H9 (cell line): ENCODE measurements around the gene GID8. TPM values are rescaled to one million over a fixed set of nuclear protein-coding genes. Genes with fewer than 3 reads are reported as not detected.

Source experiments
- DNase-seq: peaks from one replicate; pipeline ENCODE4 v3.0.0-alpha.2; 2017
- H2AFZ ChIP-seq: one replicate; pipeline ENCODE4 v1.6.1; 2013; ENCODE audit warnings: mild to moderate bottlenecking, low read length, control low read depth, moderate library complexity
- H2AK5ac ChIP-seq: 2 replicates; pipeline ENCODE4 v1.6.1; 2013; ENCODE audit warnings: low read length, control low read depth, mixed read lengths; ENCODE audit not compliant: insufficient read length
- H2BK120ac ChIP-seq: one replicate; pipeline ENCODE4 v1.6.1; 2013; ENCODE audit warnings: low read depth, mild to moderate bottlenecking, low read length, control low read depth, inconsistent platforms; ENCODE audit not compliant: poor library complexity, severe bottlenecking
- H2BK12ac ChIP-seq: 2 replicates; pipeline ENCODE4 v1.6.1; 2013; ENCODE audit warnings: low read length, control low read depth, mixed read lengths, low read depth; ENCODE audit not compliant: insufficient read length
- H2BK15ac ChIP-seq: 2 replicates; pipeline ENCODE4 v1.6.1; 2013; ENCODE audit warnings: low read depth, low read length, control low read depth
- H2BK20ac ChIP-seq: one replicate; pipeline ENCODE4 v1.6.1; 2013; ENCODE audit warnings: low read depth, mild to moderate bottlenecking, low read length, control low read depth, inconsistent platforms; ENCODE audit not compliant: poor library complexity, severe bottlenecking
- H2BK5ac ChIP-seq: 2 replicates; pipeline ENCODE4 v1.6.1; 2013; ENCODE audit warnings: low read length, control low read depth, mixed read lengths; ENCODE audit not compliant: insufficient read length
- H3K14ac ChIP-seq: 2 replicates; pipeline ENCODE4 v1.6.1; 2013; ENCODE audit warnings: low read length, control low read depth; ENCODE audit not compliant: insufficient read depth
- H3K18ac ChIP-seq: 2 replicates; pipeline ENCODE4 v1.6.1; 2013; ENCODE audit warnings: low read depth, mild to moderate bottlenecking, mixed read lengths, low read length, control low read depth; ENCODE audit not compliant: insufficient read length
- H3K23ac ChIP-seq: 2 replicates; pipeline ENCODE4 v1.6.1; 2013; ENCODE audit warnings: low read length, control low read depth, mixed read lengths, low read depth; ENCODE audit not compliant: insufficient read length
- H3K23me2 ChIP-seq: 2 replicates; pipeline ENCODE4 v1.6.1; 2013; ENCODE audit warnings: low read depth, mild to moderate bottlenecking, mixed read lengths, low read length, control low read depth; ENCODE audit not compliant: insufficient read length, poor library complexity, severe bottlenecking
- H3K27ac ChIP-seq: 2 replicates; pipeline ENCODE4 v1.5.1; 2013; ENCODE audit warnings: low read length, control low read depth, mixed read lengths, low read depth; ENCODE audit not compliant: insufficient read length
- H3K27me3 ChIP-seq: 2 replicates; pipeline ENCODE4 v1.6.1; 2013; ENCODE audit warnings: low read length, control low read depth, inconsistent platforms; ENCODE audit not compliant: insufficient read depth
- H3K4ac ChIP-seq: 2 replicates; pipeline ENCODE4 v1.6.1; 2013; ENCODE audit warnings: low read depth, mild to moderate bottlenecking, control low read depth, inconsistent platforms, low read length, moderate library complexity
- H3K4me1 ChIP-seq: 2 replicates; pipeline ENCODE4 v1.6.1; 2013; ENCODE audit warnings: low read length, control low read depth, inconsistent platforms; ENCODE audit not compliant: insufficient read depth
- H3K4me2 ChIP-seq: 2 replicates; pipeline ENCODE4 v1.6.1; 2013; ENCODE audit warnings: low read length, control low read depth, mixed read lengths; ENCODE audit not compliant: insufficient read length, insufficient read depth
- H3K56ac ChIP-seq: 2 replicates; pipeline ENCODE4 v1.6.1; 2013; ENCODE audit warnings: low read depth, mild to moderate bottlenecking, mixed read lengths, low read length, control low read depth; ENCODE audit not compliant: insufficient read length
- H3K79me1 ChIP-seq: 2 replicates; pipeline ENCODE4 v1.6.1; 2013; ENCODE audit warnings: low read depth, mild to moderate bottlenecking, moderate library complexity, low read length, control low read depth, inconsistent platforms; ENCODE audit not compliant: insufficient read depth, poor library complexity, severe bottlenecking
- H3K79me2 ChIP-seq: 2 replicates; pipeline ENCODE4 v1.6.1; 2013; ENCODE audit warnings: low read length, control low read depth, inconsistent platforms; ENCODE audit not compliant: insufficient read depth
- H3K9ac ChIP-seq: 2 replicates; pipeline ENCODE4 v1.6.1; 2013; ENCODE audit warnings: low read length, control low read depth, mixed read lengths; ENCODE audit not compliant: insufficient read length; ENCODE audit errors: extremely low read depth
- H3K9me3 ChIP-seq: one replicate; pipeline ENCODE4 v1.6.1; 2013; ENCODE audit warnings: low read depth, low read length, inconsistent platforms; ENCODE audit not compliant: control insufficient read depth
- H3T11ph ChIP-seq: one replicate; pipeline ENCODE4 v1.6.1; 2013; ENCODE audit warnings: mild to moderate bottlenecking, low read length, control low read depth, inconsistent platforms
- H4K20me1 ChIP-seq: one replicate; pipeline ENCODE4 v1.6.1; 2013; ENCODE audit not compliant: control insufficient read depth, insufficient read length, insufficient read depth
- H4K5ac ChIP-seq: 2 replicates; pipeline ENCODE4 v1.6.1; 2013; ENCODE audit warnings: low read depth, mild to moderate bottlenecking, mixed read lengths, low read length, control low read depth; ENCODE audit not compliant: insufficient read length
- H4K8ac ChIP-seq: replicated peaks from 2 replicates; pipeline ENCODE4 v1.6.1; 2013; ENCODE audit warnings: low read length, control low read depth, mixed read lengths, low read depth; ENCODE audit not compliant: insufficient read length
- H4K91ac ChIP-seq: 2 replicates; pipeline ENCODE4 v1.6.1; 2013; ENCODE audit warnings: low read depth, mild to moderate bottlenecking, moderate library complexity, mixed read lengths, low read length, control low read depth; ENCODE audit not compliant: insufficient read length
- H3K27ac Mint-ChIP-seq, 3 experiments: 2 replicates in 2 of 3; 3 replicates in 1 of 3; pipeline ENCODE4 v1.8.0; 2020 to 2021; ENCODE audit warnings: mixed read lengths in 3 of 3, mild to moderate bottlenecking in 1 of 3, moderate library complexity in 1 of 3
- H3K27me3 Mint-ChIP-seq: 2 replicates; pipeline ENCODE4 v1.8.0; 2021; ENCODE audit warnings: low read depth, mild to moderate bottlenecking, moderate library complexity, mixed read lengths
- H3K36me3 Mint-ChIP-seq, 3 experiments: 2 replicates in 2 of 3; 3 replicates in 1 of 3; pipeline ENCODE4 v1.8.0; 2020 to 2021; ENCODE audit warnings: low read depth in 3 of 3, mixed read lengths in 3 of 3; ENCODE audit not compliant: insufficient read depth in 1 of 3
- H3K4me1 Mint-ChIP-seq, 2 experiments: 2 replicates each; pipeline ENCODE4 v1.8.0; 2020; ENCODE audit warnings: mixed read lengths in 2 of 2
- H3K4me3 Mint-ChIP-seq, 2 experiments: 2 replicates in 1 of 2; 3 replicates in 1 of 2; pipeline ENCODE4 v1.8.0; 2020 to 2021; ENCODE audit warnings: mild to moderate bottlenecking in 2 of 2, mixed read lengths in 2 of 2, moderate library complexity in 1 of 2
- H3K9me3 Mint-ChIP-seq, 2 experiments: 2 replicates in 1 of 2; 3 replicates in 1 of 2; pipeline ENCODE4 v1.8.0; 2020; ENCODE audit warnings: mild to moderate bottlenecking in 2 of 2, mixed read lengths in 2 of 2, moderate library complexity in 1 of 2
- WGBS: extraction: QIAGEN DNeasy Blood & Tissue Kit; methylation state at CpG from one replicate; pipeline ENCODE4 v1.1.7; 2013; ENCODE audit warnings: missing lambda C conversion rate, low lambda C conversion rate, mixed read lengths; ENCODE audit not compliant: insufficient read length; ENCODE audit errors: extremely low coverage; 5-methylcytosine and 5-hydroxymethylcytosine counted together
- total RNA-seq: library from RNA; stranded (reverse); gene quantifications from 2 replicates; pipeline ENCODE4 v1.2.1, GENCODE V29; 2021
- TF ChIP-seq, protein P1 (sequence below): fragments of 200-600 bp; sonication (generic); conservative IDR thresholded peaks from 3 replicates; pipeline ENCODE4 v1.8.0; 2021; ENCODE audit warnings: antibody characterized with exemption, mild to moderate bottlenecking

The GID8 gene
- total RNA-seq, 1 experiment from 2014 or later = 60.9 TPM

DNA sequence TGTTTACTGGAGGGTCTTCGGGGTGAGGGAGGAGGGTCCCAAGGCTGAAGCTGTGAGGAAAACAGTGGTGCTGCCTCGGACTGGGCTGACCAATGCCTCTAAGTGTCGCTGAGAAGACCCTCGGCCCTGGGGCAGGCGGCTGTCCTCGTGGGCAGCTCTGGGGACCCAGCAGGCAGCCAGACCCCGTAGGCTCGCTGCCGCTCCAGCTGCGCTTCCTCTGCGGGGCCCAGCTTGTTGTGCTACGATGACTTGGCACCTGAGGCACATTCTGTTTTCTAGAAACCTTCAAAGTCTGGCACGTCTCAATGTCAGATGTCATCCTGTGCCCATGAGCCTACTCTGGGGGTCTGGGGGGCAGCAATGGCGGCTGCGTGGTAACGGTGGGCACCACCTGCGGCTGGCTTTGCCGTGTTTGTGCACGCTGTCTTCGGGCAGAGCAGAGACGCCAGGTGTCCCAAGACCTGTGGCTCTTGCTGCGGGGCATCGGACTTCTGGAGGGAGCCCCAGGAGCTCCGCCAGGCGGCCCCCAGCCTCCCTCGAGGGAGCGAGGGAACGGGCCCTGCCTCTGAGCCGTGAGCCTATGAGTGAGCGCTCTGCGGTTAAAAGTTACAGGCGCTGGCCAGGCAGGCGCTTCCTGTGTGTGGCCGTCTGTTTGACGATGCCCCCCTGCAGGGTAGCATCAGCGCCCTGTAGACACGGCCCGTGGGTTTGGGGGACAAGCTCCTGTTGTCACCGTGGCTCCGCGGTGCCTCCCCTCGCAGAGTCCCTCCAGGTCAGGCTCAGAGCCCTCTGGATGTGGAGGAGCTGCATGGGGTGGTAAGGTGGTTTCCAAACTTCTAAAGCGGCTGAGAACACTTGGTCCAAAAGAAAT lies 21.4 kb downstream of the GID8 start:
- no CpG with 5 or more reads among the region's 43 CpGs for WGBS
- Histone ChIP-seq H3K9ac (no peak overlapping the region), H2BK20ac (no peak overlapping the region), H3K14ac (no peak overlapping the region), H3K27me3 (no peaks in the 10 kb centered on the region), H3K4me1 (no peaks in the 10 kb centered on the region), H3K56ac (no peak overlapping the region), H4K5ac (no peak overlapping the region), H2BK15ac (no peak overlapping the region), H2BK12ac (no peak overlapping the region), H3K23me2 (no peaks in the 10 kb centered on the region), H2AK5ac (no peak overlapping the region), H3K4ac (no peak overlapping the region), H3K9me3 (no peaks in the 10 kb centered on the region), H4K91ac (no peak overlapping the region), H2AFZ (no peak overlapping the region), H3T11ph (no peak overlapping the region), H3K4me2 (no peak overlapping the region), H4K8ac (no peak overlapping the region), H3K79me1 (no peaks in the 10 kb centered on the region), H3K79me2 (no peaks in the 10 kb centered on the region), H2BK120ac (no peak overlapping the region), H2BK5ac (no peak overlapping the region), H3K18ac (no peak overlapping the region), H4K20me1 (no peaks in the 10 kb centered on the region), H3K27ac (no peak overlapping the region), H3K23ac (no peak overlapping the region)
- Mint-ChIP-seq H3K4me1 (peaks cover 2 to 13% of the 10 kb centered on the region in 2 experiments; a peak in 2 of 4 replicates), H3K27ac (peak overlapping the region in 2 of 3 experiments; percentile 40 to 53; a peak in 1 of 7 replicates), H3K9me3 (no peaks in the 10 kb centered on the region), H3K4me3 (peak overlapping the region in 1 of 2 experiments; percentile 10; a peak in 1 of 5 replicates), H3K36me3 (peaks cover 2 to 19% (median 7%) of the 10 kb centered on the region in 3 experiments; a peak in 4 of 7 replicates), H3K27me3 (no peaks in the 10 kb centered on the region)
- TF ChIP-seq, protein P1, sequence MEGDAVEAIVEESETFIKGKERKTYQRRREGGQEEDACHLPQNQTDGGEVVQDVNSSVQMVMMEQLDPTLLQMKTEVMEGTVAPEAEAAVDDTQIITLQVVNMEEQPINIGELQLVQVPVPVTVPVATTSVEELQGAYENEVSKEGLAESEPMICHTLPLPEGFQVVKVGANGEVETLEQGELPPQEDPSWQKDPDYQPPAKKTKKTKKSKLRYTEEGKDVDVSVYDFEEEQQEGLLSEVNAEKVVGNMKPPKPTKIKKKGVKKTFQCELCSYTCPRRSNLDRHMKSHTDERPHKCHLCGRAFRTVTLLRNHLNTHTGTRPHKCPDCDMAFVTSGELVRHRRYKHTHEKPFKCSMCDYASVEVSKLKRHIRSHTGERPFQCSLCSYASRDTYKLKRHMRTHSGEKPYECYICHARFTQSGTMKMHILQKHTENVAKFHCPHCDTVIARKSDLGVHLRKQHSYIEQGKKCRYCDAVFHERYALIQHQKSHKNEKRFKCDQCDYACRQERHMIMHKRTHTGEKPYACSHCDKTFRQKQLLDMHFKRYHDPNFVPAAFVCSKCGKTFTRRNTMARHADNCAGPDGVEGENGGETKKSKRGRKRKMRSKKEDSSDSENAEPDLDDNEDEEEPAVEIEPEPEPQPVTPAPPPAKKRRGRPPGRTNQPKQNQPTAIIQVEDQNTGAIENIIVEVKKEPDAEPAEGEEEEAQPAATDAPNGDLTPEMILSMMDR = no peak
- DNase-seq = no peak
